HCEC 1CT (cell line): ENCODE data around the gene OR4K1.
"Not testable (repeated sequence)": the region's sequence is repeated elsewhere in the genome, so short reads cannot be mapped to it uniquely, and the experiment has no call there.

Experiments used
- DNase-seq: peaks from one replicate; pipeline ENCODE4 v3.0.0-alpha.2; 2017

Gene OR4K1

GRCh38 chr14:19930617-19931016 lies at the start of gene OR4K1:
Gene OR4K1 (plus strand): TSS chr14:19930917. CDS start chr14:19935667, 4,750 bp downstream.
- no peak for DNase-seq

GRCh38 chr14:19895282-19895681 lies 35.4 kb upstream of the OR4K1 start:
- DNase-seq = no peak

- DNase-seq = no peak
Observed at GRCh38 chr14:19900999-19901398, 29.7 kb upstream of the OR4K1 start.

- no peak for DNase-seq
Observed at GRCh38 chr14:19902409-19902808, 28.3 kb upstream of the OR4K1 start.

GRCh38 chr14:19906665-19907064 lies 24.1 kb upstream of the OR4K1 start:
- DNase-seq = no peak

GRCh38 chr14:19911114-19911513 lies 19.6 kb upstream of the OR4K1 start:
- no peak for DNase-seq

GRCh38 chr14:19917243-19917642 lies 13.5 kb upstream of the OR4K1 start:
- DNase-seq = no peak

GRCh38 chr14:19917955-19918518 lies 12.7 kb upstream of the OR4K1 start:
- no peak for DNase-seq

GRCh38 chr14:19918553-19919264 lies 12.0 kb upstream of the OR4K1 start:
- DNase-seq = no peak

GRCh38 chr14:19920021-19920657 lies 10.6 kb upstream of the OR4K1 start, which contains the start of gene OR4K5:
Gene OR4K5 (plus strand): TSS chr14:19920607. CDS start chr14:19920607, 0 bp downstream.
- no peak for DNase-seq

- no peak for DNase-seq
Observed at GRCh38 chr14:19941668-19942067, 11.0 kb downstream of the OR4K1 start.

- DNase-seq = no peak
Observed at GRCh38 chr14:19947413-19948090, 16.8 kb downstream of the OR4K1 start.

- no peak for DNase-seq
Observed at GRCh38 chr14:19949218-19949617, 18.5 kb downstream of the OR4K1 start.

GRCh38 chr14:19969735-19970134 lies 39.0 kb downstream of the OR4K1 start:
- not testable (repeated sequence) for DNase-seq

- no peak for DNase-seq
Observed at GRCh38 chr14:19974844-19975243, 44.1 kb downstream of the OR4K1 start.

- DNase-seq = no peak
Observed at GRCh38 chr14:19975291-19975690, 44.6 kb downstream of the OR4K1 start, which contains the start of gene OR4K15. Gene OR4K15 (plus strand): TSS chr14:19975591. CDS start chr14:19975591, 0 bp downstream.
